Measurements from ENCODE around the gene HDAC8.

The HDAC8 gene

GRCh38 chrX:72381439-72382201 is 191.0 kb downstream of the HDAC8 start:
- no peak for DNase-seq (ENCODE audit: low read depth in 2 of 2)

DNA sequence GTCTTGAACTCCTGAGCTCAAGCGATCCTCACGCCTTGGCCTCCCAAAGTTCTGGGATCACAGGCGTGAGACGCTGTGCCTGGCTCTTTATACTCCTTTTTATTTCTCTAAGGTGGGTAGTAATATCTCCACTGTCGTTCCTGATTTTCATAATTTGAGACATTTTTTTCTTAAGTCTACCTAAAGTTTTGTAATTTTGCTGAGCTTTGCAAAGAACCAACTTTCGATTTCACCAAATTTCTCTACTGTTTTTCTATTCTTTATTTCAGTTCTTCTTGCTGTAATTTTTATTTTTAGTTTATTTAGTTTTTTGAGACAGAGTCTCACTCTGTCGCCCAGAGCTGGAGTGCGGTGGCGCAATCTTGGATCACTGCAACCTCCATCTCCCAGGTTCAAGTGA is 196.5 kb downstream of the HDAC8 start:
- DNase-seq (ENCODE audit: low read depth in 2 of 2) = no peak

GRCh38 chrX:72373136-72373535 is 199.5 kb downstream of the HDAC8 start:
- DNase-seq (ENCODE audit: low read depth in 2 of 2) = no peak

- DNase-seq (ENCODE audit: low read depth in 2 of 2) = no peak
Observed at GRCh38 chrX:72372735-72373134, 199.9 kb downstream of the HDAC8 start.

DNA sequence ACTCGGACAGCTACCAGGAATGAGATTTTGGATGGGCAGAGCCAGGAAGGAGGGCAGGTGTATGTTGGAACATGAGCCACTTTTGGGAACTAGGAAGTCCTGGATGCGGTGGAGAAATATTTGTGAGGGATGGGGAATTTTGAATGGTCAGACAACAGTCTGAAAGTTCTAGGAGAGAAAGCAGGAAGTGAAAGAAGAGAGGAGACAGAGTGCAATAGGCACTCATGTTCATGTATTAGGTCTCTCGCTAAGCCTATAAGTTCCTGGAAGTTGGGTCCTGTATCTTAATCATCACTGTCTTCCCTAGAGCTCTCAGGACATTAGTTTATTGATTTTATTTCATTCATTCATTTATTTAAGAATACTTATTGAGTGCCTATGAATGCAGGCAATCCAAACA is 201.2 kb downstream of the HDAC8 start:
- no peak for DNase-seq (ENCODE audit: low read depth in 2 of 2)

DNA sequence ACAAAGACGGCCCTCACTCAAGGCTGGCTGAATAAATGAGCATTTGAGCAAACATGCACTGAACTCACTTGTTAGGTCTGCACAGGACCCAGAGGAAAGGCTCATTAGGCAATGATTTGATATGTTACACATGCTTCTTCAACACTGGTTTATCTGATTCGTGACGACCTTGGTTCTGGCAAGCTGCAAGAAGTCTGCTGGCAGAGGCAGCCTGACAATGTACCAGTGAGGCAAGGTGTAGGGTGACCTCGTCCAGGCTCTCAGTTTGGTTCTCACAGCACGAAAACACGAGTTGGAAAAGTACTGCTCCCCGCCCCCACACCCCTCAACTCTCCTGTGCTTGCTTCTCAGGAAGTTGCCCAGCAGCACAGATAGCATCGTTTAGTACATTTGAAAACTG is 203.8 kb downstream of the HDAC8 start:
- no peak for DNase-seq (ENCODE audit: low read depth in 2 of 2)

DNA sequence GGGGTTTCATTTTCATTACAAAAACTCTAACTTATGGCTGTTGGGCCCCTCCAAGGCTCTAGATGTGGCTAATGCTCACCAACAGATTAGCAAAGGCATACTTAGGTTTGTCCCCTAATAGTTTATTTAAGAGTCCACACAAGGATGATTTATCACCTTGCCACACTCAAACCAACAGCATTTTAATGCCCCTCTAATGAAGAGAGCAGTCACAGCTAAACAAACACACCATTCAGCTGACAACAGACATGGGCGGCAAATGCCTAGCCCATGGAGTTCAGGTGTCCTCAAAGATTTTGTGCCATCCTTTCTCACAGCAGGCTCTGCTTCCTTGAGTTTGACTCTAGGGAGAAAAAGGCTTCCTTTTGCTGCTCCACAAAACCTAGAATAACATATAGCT is 205.1 kb downstream of the HDAC8 start:
- DNase-seq (ENCODE audit: low read depth in 2 of 2) = no peak

DNA sequence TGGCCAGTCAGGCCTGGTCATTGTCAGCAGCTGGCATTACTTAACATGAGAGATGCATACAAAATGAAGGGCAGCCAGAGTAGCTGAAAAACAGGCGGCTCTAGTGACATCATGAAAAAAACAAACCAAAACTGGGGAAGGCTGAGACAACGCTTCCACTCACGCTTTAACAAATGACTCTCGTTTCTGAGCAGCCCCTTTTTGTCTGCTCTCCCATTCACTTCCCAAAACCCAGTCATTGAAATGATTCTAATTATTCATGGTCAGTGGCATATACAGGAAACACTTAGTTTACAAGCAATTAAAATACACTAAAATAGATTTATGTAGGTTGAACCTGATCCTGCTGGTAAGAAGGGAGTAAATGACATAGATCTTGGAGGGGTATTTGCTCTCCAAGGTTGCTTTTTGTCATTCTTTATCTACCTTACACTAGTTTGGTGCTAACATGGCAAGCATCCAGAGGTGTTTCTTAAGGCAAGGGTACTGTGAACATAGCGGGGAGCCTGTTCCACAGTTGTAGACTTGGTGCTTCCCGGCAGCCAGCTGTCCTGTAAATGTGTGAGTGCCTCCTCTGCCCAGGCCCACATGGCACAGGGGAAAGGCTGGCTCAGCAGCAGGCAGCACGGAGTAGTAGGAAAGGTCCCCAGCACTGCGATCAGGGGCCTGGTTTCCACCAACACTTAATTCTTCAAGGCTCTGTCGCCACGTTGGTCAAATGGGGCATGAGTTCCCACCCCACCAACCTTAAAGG is 205.8 kb downstream of the HDAC8 start:
- DNase-seq (ENCODE audit: low read depth in 2 of 2) = no peak

- DNase-seq (ENCODE audit: low read depth in 2 of 2) = no peak
Observed at GRCh38 chrX:72366178-72366577, 206.5 kb downstream of the HDAC8 start.

- DNase-seq (ENCODE audit: low read depth in 2 of 2) = no peak
Observed at GRCh38 chrX:72365126-72365525, 207.5 kb downstream of the HDAC8 start.

GRCh38 chrX:72360326-72360725 is 212.3 kb downstream of the HDAC8 start:
- DNase-seq (ENCODE audit: low read depth in 2 of 2) = no peak

GRCh38 chrX:72358313-72358712 is 214.3 kb downstream of the HDAC8 start:
- DNase-seq (ENCODE audit: low read depth in 2 of 2) = no peak

- no peak for DNase-seq (ENCODE audit: low read depth in 2 of 2)
Observed at GRCh38 chrX:72352786-72353185, 219.9 kb downstream of the HDAC8 start.

DNA sequence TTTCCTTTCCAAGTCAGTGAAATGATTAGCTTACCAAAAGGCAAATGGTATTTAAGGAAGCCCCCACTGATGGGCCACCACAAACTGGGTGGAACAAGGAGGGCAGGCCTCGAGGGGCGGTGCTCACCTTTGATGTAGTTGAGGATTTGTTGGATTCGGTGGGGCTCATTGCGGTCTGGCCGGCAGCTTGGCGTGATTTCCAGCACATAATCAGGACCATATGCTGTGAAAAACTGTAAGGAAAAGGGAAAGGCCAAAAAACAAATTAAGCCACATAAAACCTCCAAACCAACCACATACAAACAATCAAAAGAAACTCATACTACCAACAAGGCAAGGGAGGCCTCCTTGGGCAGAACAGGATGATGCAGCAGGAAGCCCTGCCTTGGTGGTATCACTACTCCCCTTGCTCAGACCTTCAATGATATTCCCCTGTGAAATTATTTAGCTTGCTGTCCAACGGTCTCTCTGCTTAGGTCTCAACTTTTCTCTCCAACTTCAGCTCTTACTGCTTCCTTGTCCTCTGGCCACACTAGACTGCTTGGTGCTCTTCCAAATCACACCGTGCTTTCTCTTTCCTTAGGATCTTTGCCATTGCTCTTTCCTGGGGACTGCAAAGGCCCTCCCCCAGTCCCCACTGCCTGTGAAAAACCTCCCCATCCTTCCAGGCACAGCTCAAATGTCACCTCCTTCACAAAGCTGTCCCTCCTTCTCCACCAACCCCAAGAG is 220.9 kb downstream of the HDAC8 start:
- DNase-seq (ENCODE audit: low read depth in 2 of 2) = no peak

- no peak for DNase-seq (ENCODE audit: low read depth in 2 of 2)
Observed at GRCh38 chrX:72349190-72349589, 223.5 kb downstream of the HDAC8 start.

GRCh38 chrX:72348247-72348979 is 224.2 kb downstream of the HDAC8 start:
- no peak for DNase-seq (ENCODE audit: low read depth in 2 of 2)

- DNase-seq (ENCODE audit: low read depth in 2 of 2) = no peak
Observed at GRCh38 chrX:72347366-72347765, 225.3 kb downstream of the HDAC8 start.

- no peak for DNase-seq (ENCODE audit: low read depth in 2 of 2)
Observed at GRCh38 chrX:72346302-72346949, 226.2 kb downstream of the HDAC8 start.

GRCh38 chrX:72340626-72341025 is 232.0 kb downstream of the HDAC8 start:
- DNase-seq (ENCODE audit: low read depth in 2 of 2) = no peak

DNA sequence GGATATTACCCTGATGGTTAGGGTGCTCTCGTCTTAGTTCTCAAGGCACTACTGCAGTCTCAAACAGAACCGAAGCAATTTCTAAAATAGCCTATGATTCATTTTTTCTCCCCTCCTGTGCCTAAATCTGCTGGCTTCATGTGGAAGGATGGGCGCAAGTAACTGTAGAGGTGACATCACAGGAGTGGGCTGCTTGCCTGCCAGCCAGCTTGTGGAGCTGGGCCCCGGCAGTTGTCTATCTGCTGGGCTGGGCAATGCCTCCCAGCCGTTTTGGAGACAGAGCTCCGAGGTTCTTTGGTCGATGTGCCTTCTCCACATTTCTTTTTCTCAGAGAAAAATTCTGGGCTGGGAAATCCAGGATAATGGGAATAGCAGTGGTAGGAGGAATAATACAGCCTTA is 232.6 kb downstream of the HDAC8 start:
- DNase-seq (ENCODE audit: low read depth in 2 of 2) = no peak

DNA sequence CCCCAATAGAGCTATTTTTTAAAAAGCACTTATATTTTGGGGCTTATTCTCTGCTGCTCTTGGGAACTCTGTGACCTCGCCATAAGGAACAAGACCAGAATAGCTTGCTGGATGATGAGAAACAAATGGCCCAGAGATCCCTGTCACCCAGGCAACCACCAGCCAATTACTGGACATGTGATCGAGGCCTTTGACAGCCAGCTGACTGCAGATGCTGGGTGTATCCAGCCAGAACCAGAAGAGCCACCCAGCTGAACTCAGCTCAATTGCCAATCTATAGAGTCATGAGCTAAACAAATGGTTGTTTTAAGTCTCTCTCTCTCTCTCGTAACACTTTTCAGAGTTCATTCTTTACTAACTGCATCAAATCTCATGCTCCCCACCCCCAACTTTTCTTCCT is 242.5 kb downstream of the HDAC8 start:
- DNase-seq (ENCODE audit: low read depth in 2 of 2) = no peak

Data from stimulated activated CD4-positive, alpha-beta T cell treated with anti-CD3 and anti-CD28 coated beads, Interleukin-4, amount 100 ng/mL, for 48 hours (primary cell).